HepG2 (cell line): ENCODE data around the gene TMEM247. TPM values are rescaled to one million over a fixed set of nuclear protein-coding genes. Genes with fewer than 3 reads are reported as not detected.

Experiments used
- ATAC-seq: fragments of 200-7000 bp; cut with Tn5 transposase; 3 replicates; pipeline ENCODE4 v1.9.1; 2020; ENCODE audit warnings: mild to moderate bottlenecking, moderate library complexity
- BruUV-seq: library from RNA; stranded (reverse); fragments of 400-500 nt; replicated peaks from 2 replicates; lab custom pipeline; 2021; lab: Mats Ljungman, UMichigan
- CTCF ChIA-PET: fragments of 300-600 bp; formaldehyde crosslinking; extraction: SDS; loops from one replicate; lab custom pipeline; 2021; ENCODE audit warnings: low total read pairs, inconsistent platforms, low intra/inter-chr PET ratio; lab: Yijun Ruan, JAX
- POLR2A ChIA-PET: fragments of 350-600 bp; sonication (Branson Sonifier 250); formaldehyde crosslinking; loops from one replicate; lab custom pipeline; 2020; ENCODE audit warnings: antibody characterized with exemption, inconsistent platforms; lab: Yijun Ruan, JAX
- DNase-seq: peaks from one replicate; pipeline ENCODE4 v3.0.0-alpha.2; 2015; ENCODE audit warnings: low spot score
- FAIRE-seq: peaks from 3 replicates; lab custom pipeline; 2011; peaks lifted over from hg19 to GRCh38; lab: Jason Lieb, UNC
- H2AFZ ChIP-seq: one replicate; pipeline ENCODE4 v1.6.1; 2011; ENCODE audit warnings: low read length, inconsistent platforms
- H3K27ac ChIP-seq: fragments of 300-600 bp; 3 replicates; pipeline ENCODE4 v1.8.0; 2011; ENCODE audit warnings: mixed run types, mild to moderate bottlenecking, mixed read lengths, low read length, inconsistent platforms; ENCODE audit not compliant: insufficient read depth; ENCODE audit errors: extremely low read length
- H3K27me3 ChIP-seq, 2 experiments: fragments of 200-600 bp in 1 of 2; 2 replicates in 1 of 2; 3 replicates in 1 of 2; pipeline versions ENCODE4 v1.6.0 to v1.8.0; 2011; ENCODE audit warnings: low read length in 2 of 2, mild to moderate bottlenecking in 2 of 2, moderate library complexity in 2 of 2, inconsistent platforms in 1 of 2; ENCODE audit not compliant: insufficient read depth in 2 of 2, control insufficient read depth in 1 of 2
- H3K36me3 ChIP-seq, 2 experiments: fragments of 200-600 bp in 1 of 2; replicated peaks in 1 of 2; 2 replicates in 1 of 2; 3 replicates in 1 of 2; pipeline versions ENCODE4 v1.5.1 to v1.8.0; 2011; ENCODE audit warnings: low read length in 2 of 2, inconsistent platforms in 1 of 2; ENCODE audit not compliant: insufficient read depth in 2 of 2, control insufficient read depth in 1 of 2
- H3K4me1 ChIP-seq: 2 replicates; pipeline ENCODE4 v1.5.1; 2012; ENCODE audit warnings: low read length, inconsistent platforms; ENCODE audit not compliant: insufficient read depth
- H3K4me2 ChIP-seq: 2 replicates; pipeline ENCODE4 v1.6.0; 2011; ENCODE audit warnings: low read depth, low read length, inconsistent platforms
- H3K4me3 ChIP-seq, 3 experiments: fragments of 200-600 bp in 1 of 3; sonication (generic), shearing (Covaris generic) in 1 of 3; replicated peaks in 1 of 3; 2 replicates each; pipeline ENCODE4 v1.5.1; 2011 to 2016; ENCODE audit warnings: low read length in 3 of 3, inconsistent platforms in 2 of 3, low read depth in 2 of 3, mild to moderate bottlenecking in 2 of 3, control low read depth in 1 of 3, mixed read lengths in 1 of 3; ENCODE audit not compliant: insufficient read depth in 1 of 3
- H3K79me2 ChIP-seq: one replicate; pipeline ENCODE4 v1.6.1; 2011; ENCODE audit warnings: low read length, inconsistent platforms; ENCODE audit not compliant: insufficient read depth
- H3K9ac ChIP-seq: 2 replicates; pipeline ENCODE4 v1.6.0; 2011; ENCODE audit warnings: mild to moderate bottlenecking, low read depth, low read length, inconsistent platforms; ENCODE audit not compliant: insufficient read depth
- H3K9me3 ChIP-seq: 2 replicates; pipeline ENCODE4 v1.5.1; 2012; ENCODE audit warnings: mild to moderate bottlenecking, low read length
- H4K20me1 ChIP-seq: 2 replicates; pipeline ENCODE4 v1.6.0; 2011; ENCODE audit warnings: inconsistent platforms, mild to moderate bottlenecking, low read length, moderate library complexity; ENCODE audit not compliant: insufficient read depth
- FOSL2 ChIP-seq: sonication (generic); formaldehyde crosslinking; IDR thresholded peaks from 2 replicates; pipeline ENCODE4 v1.4.0; 2020; ENCODE audit warnings: missing genetic modification reagents
- MAFK ChIP-seq, 2 experiments: IDR thresholded peaks in 1 of 2; conservative IDR thresholded peaks in 1 of 2; 2 replicates each; pipeline ENCODE4 v1.6.1; 2011; ENCODE audit warnings: improper control_type of control experiment in 2 of 2, low read length in 2 of 2
- SIX4 ChIP-seq: sonication (generic); formaldehyde crosslinking; IDR thresholded peaks from 2 replicates; pipeline ENCODE4 v1.4.0; 2020; ENCODE audit warnings: missing genetic modification reagents
- TAF15 ChIP-seq: fragments of 200-400 bp; formaldehyde crosslinking; IDR thresholded peaks from one replicate; pipeline ENCODE4 v1.6.1; 2018; ENCODE audit warnings: mild to moderate bottlenecking, low read depth, low read length; ENCODE audit not compliant: poor library complexity, severe bottlenecking
- ZNF333 ChIP-seq: sonication (generic); formaldehyde crosslinking; IDR thresholded peaks from 2 replicates; pipeline ENCODE4 v1.4.0; 2020; ENCODE audit warnings: mild to moderate bottlenecking, missing genetic modification reagents, borderline replicate concordance
- WGBS: methylation state at CpG from one replicate; pipeline ENCODE4 v1.1.6; 2017; ENCODE audit warnings: low lambda C conversion rate; 5-methylcytosine and 5-hydroxymethylcytosine counted together
- in situ Hi-C: cut with HindIII; loops from 2 replicates; pipeline ENCODE4 v1.10.0; 2017; ENCODE audit warnings: low pct_unique_long_range_greater_than_20kb; ENCODE audit not compliant: extremely low pct_ligation_motif_present
- intact Hi-C: fragments of 100-400 bp; cut with micrococcal nuclease; formaldehyde crosslinking; loops from one replicate; pipeline ENCODE4 v1.10.0; 2022; ENCODE audit not compliant: unreplicated experiment
- polyA plus RNA-seq, 8 experiments: library from polyadenylated mRNA; depleted of rRNA in 3 of 8; stranded (reverse) in 7 of 8; unstranded in 1 of 8; fragments of >200 nt; fragmentation: Illumina TruSeq in 4 of 8; extraction: Trizol in 4 of 8; gene quantifications; 2 replicates each; pipeline versions ENCODE4 v1.2.1 to v1.2.3, GENCODE V29; 2011 to 2016; ENCODE audit warnings: low read depth in 4 of 8, missing spikeins in 1 of 8, mixed read lengths in 1 of 8; ENCODE audit not compliant: insufficient read depth in 1 of 8
- total RNA-seq, 5 experiments: library from RNA; depleted of rRNA; stranded (reverse); fragments of >200 nt; fragmentation: Illumina TruSeq; extraction: Trizol; gene quantifications; 2 replicates each; pipeline ENCODE4 v1.2.3, GENCODE V29; 2016; ENCODE audit warnings: low read depth in 1 of 5

The TMEM247 gene
- total and polyA plus RNA-seq, 2 of the 13 experiments (the other 11 are each of a cell fraction or from before 2014, with no cell fraction given) = not detected

GRCh38 chr2:46446871-46447568 lies 32.3 kb upstream of the TMEM247 start:
- CTCF ChIA-PET = no interaction called here
- H3K79me2 ChIP-seq = no peaks in the 10 kb centered on the region
- H4K20me1 ChIP-seq = no peaks in the 10 kb centered on the region
- in situ Hi-C loops = no loop called here
- no TSS peak for BruUV-seq
- H3K36me3 ChIP-seq = no peaks in the 10 kb centered on the region
- no peak overlapping the region for H2AFZ ChIP-seq
- WGBS = 68% methylated on average over 3 of the region's 3 CpGs
- H3K27me3 ChIP-seq = no peaks in the 10 kb centered on the region
- TF ChIP-seq FOSL2 (CRISPR knock-in tag) (0 out of 2 replicates have a peak, but pooled peaks have one; percentile 28), SIX4 (no peak), TAF15 (no peak)
- TF ChIP-seq, all 625 proteins: peak for 1
- Histone ChIP-seq H3K4me3 (no peak overlapping the region), H3K4me1 (peaks cover 31% of the 10 kb centered on the region), H3K27ac (no peak overlapping the region), H3K9ac (no peak overlapping the region), H3K9me3 (no peaks in the 10 kb centered on the region), H3K4me2 (no peak overlapping the region)
- POLR2A ChIA-PET = no interaction called here
- FAIRE-seq (no peak), ATAC-seq (no peak), DNase-seq (no peak)
- intact Hi-C loops = no loop called here

GRCh38 chr2:46447649-46448048 lies 31.7 kb upstream of the TMEM247 start:
- Histone ChIP-seq H4K20me1 (no peaks in the 10 kb centered on the region), H2AFZ (no peak overlapping the region), H3K27me3 (no peaks in the 10 kb centered on the region), H3K9me3 (no peaks in the 10 kb centered on the region), H3K36me3 (no peaks in the 10 kb centered on the region), H3K79me2 (no peaks in the 10 kb centered on the region), H3K27ac (no peak overlapping the region), H3K4me3 (no peak overlapping the region), H3K9ac (no peak overlapping the region), H3K4me1 (peaks cover 25% of the 10 kb centered on the region), H3K4me2 (no peak overlapping the region)
- ChIA-PET POLR2A (no interaction called here), CTCF (no interaction called here)
- intact Hi-C loops (no loop called here), in situ Hi-C loops (no loop called here)
- ATAC-seq (no peak), FAIRE-seq (no peak), DNase-seq (no peak)
- 59% methylated on average over 2 of the region's 2 CpGs for WGBS
- no TSS peak for BruUV-seq
- TF ChIP-seq MAFK (conservative IDR thresholded peaks at IDR 0.05 in 1 of 2, IDR thresholded peaks at IDR 0.05 in 1 of 2; ENCODE audit: low read length in 2 of 2) (peak; percentile 48 to 75; a peak in 3 of 4 replicates), ZNF333 (no peak)
